Measurements from ENCODE around the gene KLRC2.
"Not testable (repeated sequence)": the region's sequence is repeated elsewhere in the genome, so short reads cannot be mapped to it uniquely, and the experiment has no call there.

The KLRC2 gene

GRCh38 chr12:10406725-10407124 is 29.1 kb downstream of the KLRC2 start:
- DNase-seq (ENCODE audit: low read depth in 2 of 2, low spot score in 1 of 2) = no peak

- no peak for DNase-seq (ENCODE audit: low read depth in 2 of 2, low spot score in 1 of 2)
Observed at GRCh38 chr12:10405294-10405693, 30.5 kb downstream of the KLRC2 start.

- no peak for DNase-seq (ENCODE audit: low read depth in 2 of 2, low spot score in 1 of 2)
Observed at GRCh38 chr12:10404798-10405197, 31.0 kb downstream of the KLRC2 start.

GRCh38 chr12:10400829-10401228 is 35.0 kb downstream of the KLRC2 start:
- DNase-seq (ENCODE audit: low read depth in 2 of 2, low spot score in 1 of 2) = no peak

GRCh38 chr12:10398168-10398567 is 37.6 kb downstream of the KLRC2 start:
- no peak for DNase-seq (ENCODE audit: low read depth in 2 of 2, low spot score in 1 of 2)

GRCh38 chr12:10397296-10397695 is 38.5 kb downstream of the KLRC2 start:
- no peak for DNase-seq (ENCODE audit: low read depth in 2 of 2, low spot score in 1 of 2)

- not testable (repeated sequence) for DNase-seq (ENCODE audit: low read depth in 2 of 2, low spot score in 1 of 2)
Observed at GRCh38 chr12:10396176-10396575, 39.6 kb downstream of the KLRC2 start.

- no peak for DNase-seq (ENCODE audit: low read depth in 2 of 2, low spot score in 1 of 2)
Observed at GRCh38 chr12:10395390-10395998, 40.3 kb downstream of the KLRC2 start.

- not testable (repeated sequence) for DNase-seq (ENCODE audit: low read depth in 2 of 2, low spot score in 1 of 2)
Observed at GRCh38 chr12:10394531-10395152, 41.2 kb downstream of the KLRC2 start.

- no peak for DNase-seq (ENCODE audit: low read depth in 2 of 2, low spot score in 1 of 2)
Observed at GRCh38 chr12:10393291-10393690, 42.5 kb downstream of the KLRC2 start.

GRCh38 chr12:10392394-10392930 is 43.3 kb downstream of the KLRC2 start:
- DNase-seq (ENCODE audit: low read depth in 2 of 2, low spot score in 1 of 2) = no peak

- not testable (repeated sequence) for DNase-seq (ENCODE audit: low read depth in 2 of 2, low spot score in 1 of 2)
Observed at GRCh38 chr12:10390991-10391390, 44.8 kb downstream of the KLRC2 start.

GRCh38 chr12:10389904-10390303 is 45.9 kb downstream of the KLRC2 start, which contains the start of gene KLRK1:
TSS of gene KLRK1 (minus strand) at chr12:10390041. CDS start at chr12:10388810, 1,231 bp downstream.
- DNase-seq (ENCODE audit: low read depth in 2 of 2, low spot score in 1 of 2) = no peak

GRCh38 chr12:10388624-10389413 is 47.0 kb downstream of the KLRC2 start:
- DNase-seq (ENCODE audit: low read depth in 2 of 2, low spot score in 1 of 2) = no peak

- DNase-seq (ENCODE audit: low read depth in 2 of 2, low spot score in 1 of 2) = not testable (repeated sequence)
Observed at GRCh38 chr12:10387498-10387897, 48.3 kb downstream of the KLRC2 start.

- no peak for DNase-seq (ENCODE audit: low read depth in 2 of 2, low spot score in 1 of 2)
Observed at GRCh38 chr12:10386857-10387256, 49.0 kb downstream of the KLRC2 start.

GRCh38 chr12:10385166-10385613 is 50.6 kb downstream of the KLRC2 start:
- DNase-seq (ENCODE audit: low read depth in 2 of 2, low spot score in 1 of 2) = no peak

- no peak for DNase-seq (ENCODE audit: low read depth in 2 of 2, low spot score in 1 of 2)
Observed at GRCh38 chr12:10384191-10384590, 51.6 kb downstream of the KLRC2 start.

- DNase-seq (ENCODE audit: low read depth in 2 of 2, low spot score in 1 of 2) = no peak
Observed at GRCh38 chr12:10381928-10382628, 53.7 kb downstream of the KLRC2 start.

Measured in stimulated activated CD8-positive, alpha-beta memory T cell treated with anti-CD3 and anti-CD28 coated beads, Interleukin-4, amount 100 ng/mL, for 1 hour (primary cell).